ENCODE measurements around the gene CDK5RAP3.

Gene CDK5RAP3

DNA sequence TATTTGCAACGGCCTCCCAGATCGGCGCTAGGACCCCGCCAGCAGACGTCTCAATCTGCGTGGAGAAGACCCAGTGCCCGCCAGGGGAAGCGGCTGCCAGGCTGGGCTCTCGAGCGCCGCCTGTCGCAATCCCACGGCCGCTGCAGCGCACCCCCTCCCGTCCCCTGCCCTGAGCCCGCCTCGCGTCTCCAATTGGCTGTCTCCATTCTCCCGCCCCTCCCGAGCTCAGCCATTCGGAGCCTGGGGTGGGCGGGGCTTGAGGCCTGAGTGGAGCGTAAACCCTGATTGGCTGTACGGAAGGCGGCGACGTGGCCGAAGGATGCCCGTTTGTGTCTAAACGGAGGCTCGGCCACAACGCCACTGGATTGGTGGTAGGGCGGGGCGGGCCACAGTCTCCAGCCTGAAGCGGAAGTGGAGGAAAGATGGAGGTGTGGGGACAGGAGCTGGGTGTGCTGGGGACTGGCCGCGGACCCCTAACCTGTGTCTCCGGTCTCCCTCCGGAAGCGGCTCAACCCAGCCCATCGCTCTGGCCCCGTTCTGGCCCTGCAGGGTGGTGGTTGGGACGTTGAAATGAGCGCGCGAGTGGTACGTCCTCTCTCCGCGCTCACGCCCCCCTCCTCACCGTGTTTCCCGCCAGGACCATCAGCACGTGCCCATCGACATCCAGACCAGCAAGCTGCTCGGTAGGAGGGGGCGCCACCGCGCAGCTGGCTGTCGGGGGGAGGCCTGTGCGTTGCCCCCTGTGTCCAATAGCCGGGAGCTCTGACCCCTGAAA is at the start of gene CDK5RAP3:
Gene CDK5RAP3, plus strand, starts transcription at position 389 of the 775 bp plus-strand sequence. Its CDS starts 34 bp downstream, at position 423.
- peak; percentile 98 for DNase-seq (ENCODE audit: low read depth)
- peak; percentile 81 for TF ChIP-seq CTCF (conservative IDR thresholded peaks at IDR 0.05; ENCODE audit: low read length)
- peak within 1 kb of the TSS; percentile 97 for H3K4me3 ChIP-seq (ENCODE audit: low read length)

DNA sequence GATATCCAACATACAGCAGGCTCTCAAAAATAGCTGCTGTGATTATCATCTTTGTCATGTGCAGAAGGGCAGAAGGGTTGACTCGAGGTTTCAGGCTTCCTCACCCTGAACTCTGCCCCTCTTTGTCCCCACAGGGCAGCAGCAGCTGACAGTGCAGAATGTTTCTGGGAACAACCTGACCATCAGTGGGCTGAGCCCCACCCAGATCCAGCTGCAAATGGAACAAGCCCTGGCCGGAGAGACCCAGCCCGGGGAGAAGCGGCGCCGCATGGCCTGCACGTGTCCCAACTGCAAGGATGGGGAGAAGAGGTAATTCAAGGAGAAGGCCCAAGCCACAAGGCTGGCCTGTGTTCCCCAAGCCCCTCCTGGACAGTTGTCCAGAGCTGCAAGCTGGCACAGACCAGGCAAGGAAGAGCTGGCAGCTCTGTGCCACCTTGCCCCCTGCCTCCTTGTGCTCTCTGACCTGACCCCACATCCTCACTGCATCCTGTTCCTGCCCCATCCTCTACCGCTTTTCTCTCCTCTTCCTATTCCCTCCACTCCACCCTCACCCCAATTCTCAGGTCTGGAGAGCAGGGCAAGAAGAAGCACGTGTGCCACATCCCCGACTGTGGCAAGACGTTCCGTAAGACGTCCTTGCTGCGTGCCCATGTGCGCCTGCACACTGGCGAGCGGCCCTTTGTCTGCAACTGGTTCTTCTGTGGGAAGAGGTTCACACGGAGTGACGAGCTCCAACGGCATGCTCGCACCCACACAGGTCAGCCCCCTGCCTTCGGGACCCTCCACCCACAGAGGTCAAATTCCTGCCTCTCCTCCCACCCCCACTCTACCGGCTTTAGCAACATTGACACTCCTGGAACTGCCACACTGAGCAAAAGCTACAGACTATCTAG is 45.9 kb upstream of the CDK5RAP3 start:
- no peak for DNase-seq (ENCODE audit: low read depth)
- H3K4me3 ChIP-seq (ENCODE audit: low read length): no peak overlapping the region
- no peak for TF ChIP-seq CTCF (conservative IDR thresholded peaks at IDR 0.05; ENCODE audit: low read length)

DNA sequence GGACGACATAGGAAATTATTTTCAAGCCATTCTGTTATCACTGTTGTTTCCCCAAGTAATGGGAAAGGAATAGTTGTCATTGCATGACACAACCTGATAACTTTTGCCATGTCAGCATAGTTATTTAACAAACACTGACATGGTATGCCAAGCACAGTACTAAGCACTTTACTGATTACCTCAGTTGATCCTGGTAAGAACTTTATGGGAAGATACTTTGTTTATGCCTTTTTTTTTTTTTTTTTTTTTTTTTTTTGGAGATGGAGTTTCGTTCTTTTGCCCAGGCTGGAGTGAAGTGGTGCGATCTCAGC is 45.3 kb upstream of the CDK5RAP3 start:
- no peak for TF ChIP-seq CTCF (conservative IDR thresholded peaks at IDR 0.05; ENCODE audit: low read length)
- DNase-seq (ENCODE audit: low read depth): no peak
- no peak overlapping the region for H3K4me3 ChIP-seq (ENCODE audit: low read length)

DNA sequence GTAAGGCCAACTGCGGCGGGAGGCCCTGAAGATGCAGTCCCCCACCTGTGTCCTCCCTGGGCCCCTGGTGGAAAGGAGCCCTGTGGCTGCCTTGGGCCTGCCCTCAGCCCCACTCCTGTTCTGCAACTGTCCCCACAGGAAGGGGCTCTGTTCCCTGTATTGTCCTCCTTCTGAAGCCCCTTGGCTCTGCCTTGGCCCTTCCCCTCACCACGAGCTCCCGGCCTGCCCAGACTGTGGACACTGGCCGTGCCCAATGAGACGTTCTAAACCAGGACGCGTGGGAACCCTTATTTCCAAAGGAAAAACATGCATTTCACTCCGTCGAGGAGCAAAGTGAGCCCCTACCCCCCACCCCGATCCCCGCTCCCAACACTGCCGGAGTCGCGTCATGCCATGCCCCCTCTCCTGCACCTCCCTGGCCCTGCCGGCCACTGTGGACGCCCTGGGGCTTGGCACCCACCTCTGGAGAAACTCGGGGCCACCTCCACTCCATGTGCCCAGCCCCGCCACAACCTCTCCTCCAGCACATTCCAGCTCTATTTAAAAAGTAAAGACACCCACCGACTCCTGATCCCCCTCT is 43.0 kb upstream of the CDK5RAP3 start:
- no peak for DNase-seq (ENCODE audit: low read depth)
- no peak overlapping the region for H3K4me3 ChIP-seq (ENCODE audit: low read length)
- TF ChIP-seq CTCF (conservative IDR thresholded peaks at IDR 0.05; ENCODE audit: low read length): no peak

DNA sequence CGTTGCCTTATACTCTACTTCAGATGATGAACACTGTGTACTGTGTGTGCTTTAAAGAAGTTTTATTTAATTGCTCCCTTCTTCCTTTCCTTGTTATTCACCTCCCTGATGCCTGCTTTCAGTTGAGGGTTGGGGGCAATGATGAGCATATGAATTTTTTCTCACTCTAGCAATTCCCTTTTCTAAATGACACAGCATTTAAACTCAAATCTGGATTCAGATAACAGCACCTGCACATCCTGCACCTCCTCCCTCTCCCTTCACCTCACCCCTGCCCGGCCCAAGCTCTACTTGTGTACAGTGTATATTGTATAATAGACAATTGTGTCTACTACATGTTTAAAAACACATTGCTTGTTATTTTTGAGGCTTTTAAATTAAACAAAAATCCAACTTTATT is 42.5 kb upstream of the CDK5RAP3 start:
- no peak for TF ChIP-seq CTCF (conservative IDR thresholded peaks at IDR 0.05; ENCODE audit: low read length)

DNA sequence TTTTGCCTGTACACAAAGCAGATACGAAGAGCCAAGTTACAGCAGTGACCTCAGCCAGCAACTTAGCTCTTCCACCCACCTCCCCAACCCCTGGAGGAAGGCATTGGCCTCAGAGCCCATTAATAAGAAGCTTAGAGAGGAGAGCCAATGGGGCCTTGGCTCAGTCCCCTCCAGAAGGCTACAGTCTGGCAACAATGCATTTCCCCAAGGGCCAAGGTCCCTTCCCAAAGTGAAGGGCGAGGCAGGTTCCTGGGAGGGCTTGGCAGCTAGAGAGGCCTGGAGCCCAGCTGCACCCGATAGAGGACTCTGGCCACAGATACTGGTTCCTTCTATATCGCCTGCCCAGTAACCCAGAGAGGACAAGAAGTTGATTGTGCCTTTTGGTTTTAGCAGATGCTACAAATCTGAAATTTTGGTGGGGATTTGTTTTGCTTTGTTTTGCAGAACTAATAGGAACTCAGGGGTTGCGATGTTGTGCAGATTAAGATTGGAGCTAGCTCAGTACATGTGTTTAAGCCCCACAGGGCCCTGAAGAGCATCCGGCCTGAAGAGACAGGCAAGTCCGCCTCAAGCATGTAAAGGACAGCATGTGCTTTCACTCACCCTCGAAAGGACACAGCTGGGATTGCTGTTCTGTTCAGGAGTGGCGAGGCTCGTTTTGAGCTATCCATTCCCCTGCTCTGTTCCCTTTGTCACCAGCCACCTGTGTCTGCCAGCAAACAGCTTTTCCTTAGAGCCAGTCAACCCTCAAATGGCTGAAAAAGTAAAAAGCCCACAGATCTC is 41.5 kb upstream of the CDK5RAP3 start:
- no peak overlapping the region for H3K4me3 ChIP-seq (ENCODE audit: low read length)
- no peak for TF ChIP-seq CTCF (conservative IDR thresholded peaks at IDR 0.05; ENCODE audit: low read length)
- no peak for DNase-seq (ENCODE audit: low read depth)

More for the DNA sequence above, 42.5 kb upstream of the CDK5RAP3 start:
- no peak overlapping the region for H3K4me3 ChIP-seq (ENCODE audit: low read length)
- no peak for DNase-seq (ENCODE audit: low read depth)
